Gastroesophageal sphincter (tissue), 4 donors: ENCODE measurements around the gene SLIT3. TPM values are rescaled to one million over a fixed set of nuclear protein-coding genes. Genes with fewer than 3 reads are reported as not detected.

Experiments
- ATAC-seq: fragments of 150-250 bp; one replicate; pipeline ENCODE4 v1.9.1; 2016; ENCODE audit warnings: mild to moderate bottlenecking, moderate library complexity
- H3K27ac ChIP-seq, 4 donors: fragments of 200-600 bp; sonication (generic) in 3 of 4; 1 replicate in 3 of 4; 2 replicates in 1 of 4; pipeline ENCODE4 v1.5.1; 2016 to 2019
- H3K27me3 ChIP-seq: fragments of 200-600 bp; sonication (generic); one replicate; pipeline ENCODE4 v1.5.1; 2019
- H3K36me3 ChIP-seq, 2 donors: fragments of 200-600 bp; sonication (generic); one replicate each; pipeline ENCODE4 v1.5.1; 2019; ENCODE audit warnings: control low read depth in 1 of 2
- H3K4me1 ChIP-seq, 3 donors: fragments of 200-600 bp; sonication (generic); 1 replicate in 2 of 3; 2 replicates in 1 of 3; pipeline ENCODE4 v1.5.1; 2016 to 2019; ENCODE audit warnings: control low read depth in 2 of 3
- H3K4me3 ChIP-seq, 2 donors: fragments of 200-600 bp; sonication (generic); one replicate each; pipeline ENCODE4 v1.5.1; 2019; ENCODE audit warnings: mild to moderate bottlenecking in 1 of 2, moderate library complexity in 1 of 2
- H3K9me3 ChIP-seq, 3 donors: fragments of 200-600 bp; sonication (generic); one replicate each; pipeline ENCODE4 v1.5.1; 2017 to 2019; ENCODE audit warnings: control low read depth in 2 of 3
- CTCF ChIP-seq, 4 experiments: fragments of 200-600 bp in 2 of 4; fragments of 450-650 bp in 2 of 4; sonication (generic) in 1 of 4; IDR thresholded peaks; one replicate each; pipeline ENCODE4 v1.5.1; 2017 to 2019; ENCODE audit warnings: antibody characterized with exemption in 4 of 4, mild to moderate bottlenecking in 2 of 4, moderate library complexity in 2 of 4
- EP300 ChIP-seq: sonication (generic); formaldehyde crosslinking; IDR thresholded peaks from one replicate; pipeline ENCODE4 v1.6.1; 2017; ENCODE audit warnings: antibody characterized with exemption, mild to moderate bottlenecking
- POLR2A ChIP-seq, 2 donors: fragments of 450-650 bp; IDR thresholded peaks; one replicate each; pipeline ENCODE4 v1.6.1; 2017; ENCODE audit warnings: antibody characterized with exemption in 2 of 2, mild to moderate bottlenecking in 2 of 2, moderate library complexity in 1 of 2
- POLR2AphosphoS5 ChIP-seq: sonication (generic); formaldehyde crosslinking; IDR thresholded peaks from one replicate; pipeline ENCODE4 v1.6.1; 2017; ENCODE audit warnings: antibody characterized with exemption
- WGBS, 2 donors: methylation state at CpG; one replicate each; pipeline ENCODE4 v1.1.5; 2018; ENCODE audit warnings: low coverage in 1 of 2; 5-methylcytosine and 5-hydroxymethylcytosine counted together
- total RNA-seq, 4 donors: library from RNA; depleted of rRNA; stranded (reverse); fragments of >200 nt; gene quantifications; one replicate each; pipeline ENCODE4 v1.1.0, GENCODE V29; 2016

The SLIT3 gene
- total RNA-seq, 4 donors from 2014 or later, result 29.6 to 76.3 (median 31.1) TPM

- Histone ChIP-seq H3K27ac (no peak overlapping the region), H3K9me3 (no peaks in the 10 kb centered on the region), H3K27me3 (no peaks in the 10 kb centered on the region), H3K36me3 (peaks cover 0 to 41% of the 10 kb centered on the region in 2 donors), H3K4me1 (peaks cover 0 to 6% (median 0%) of the 10 kb centered on the region in 3 donors), H3K4me3 (no peak overlapping the region)
- TF ChIP-seq CTCF (IDR thresholded peaks at IDR 0.05) (no peak), POLR2AphosphoS5 (no peak), POLR2A (IDR thresholded peaks at IDR 0.05) (no peak), EP300 (no peak)
- ATAC-seq, result no peak
- WGBS, 2 donors, result 79 to 86% methylated on average over 1 to 2 of the region's 3 CpGs
Observed at GRCh38 chr5:168788786-168789185, 512.2 kb downstream of the SLIT3 start.

- Histone ChIP-seq H3K36me3 (peaks cover 0 to 47% of the 10 kb centered on the region in 2 donors), H3K4me3 (no peak overlapping the region), H3K4me1 (no peaks in the 10 kb centered on the region), H3K27ac (no peak overlapping the region), H3K9me3 (no peaks in the 10 kb centered on the region), H3K27me3 (no peaks in the 10 kb centered on the region)
- TF ChIP-seq POLR2A (IDR thresholded peaks at IDR 0.05) (no peak), POLR2AphosphoS5 (no peak), EP300 (no peak), CTCF (IDR thresholded peaks at IDR 0.05) (no peak)
- ATAC-seq, result no peak
- WGBS, 2 donors, result 100% methylated on average over 1 of the region's 4 CpGs
Observed at GRCh38 chr5:168788107-168788506, 512.8 kb downstream of the SLIT3 start.

- TF ChIP-seq POLR2A (IDR thresholded peaks at IDR 0.05) (no peak), POLR2AphosphoS5 (no peak), EP300 (no peak), CTCF (IDR thresholded peaks at IDR 0.05) (no peak)
Observed at GRCh38 chr5:168786147-168786546, 514.8 kb downstream of the SLIT3 start.

GRCh38 chr5:168784454-168784853, 516.5 kb downstream of the SLIT3 start:
- Histone ChIP-seq H3K36me3 (peaks cover 0 to 58% of the 10 kb centered on the region in 2 donors), H3K4me1 (no peaks in the 10 kb centered on the region), H3K4me3 (no peak overlapping the region), H3K27me3 (no peaks in the 10 kb centered on the region), H3K27ac (no peak overlapping the region), H3K9me3 (no peaks in the 10 kb centered on the region)
- TF ChIP-seq EP300, result no peak
- ATAC-seq, result no peak
- 88 to 100% methylated on average over 1 to 4 of the region's 4 CpGs for WGBS, 2 donors

More at GRCh38 chr5:168786147-168786546, 514.8 kb downstream of the SLIT3 start:
- Histone ChIP-seq H3K4me1 (no peaks in the 10 kb centered on the region), H3K27me3 (no peaks in the 10 kb centered on the region), H3K36me3 (peaks cover 0 to 52% of the 10 kb centered on the region in 2 donors), H3K4me3 (no peak overlapping the region), H3K9me3 (no peaks in the 10 kb centered on the region), H3K27ac (no peak overlapping the region)
- ATAC-seq, result no peak
- 74% methylated on average over 3 of the region's 3 CpGs; no CpG with 5 or more reads in 1 of the 2 donors for WGBS, 2 donors

- Histone ChIP-seq H3K27me3 (no peaks in the 10 kb centered on the region), H3K4me1 (no peaks in the 10 kb centered on the region), H3K27ac (no peak overlapping the region), H3K9me3 (no peaks in the 10 kb centered on the region), H3K36me3 (peaks cover 0 to 59% of the 10 kb centered on the region in 2 donors), H3K4me3 (no peak overlapping the region)
- TF ChIP-seq CTCF (IDR thresholded peaks at IDR 0.05), result no peak
- TF ChIP-seq EP300, result no peak
- TF ChIP-seq POLR2A (IDR thresholded peaks at IDR 0.05), result no peak
- TF ChIP-seq POLR2AphosphoS5, result no peak
- ATAC-seq, result no peak
- WGBS, 2 donors, result 35 to 41% methylated on average over 2 to 4 of the region's 10 CpGs
Observed at GRCh38 chr5:168781941-168782571, 518.9 kb downstream of the SLIT3 start.
